Measurements from ENCODE around the gene MYBPC3. TPM values are rescaled to one million over a fixed set of nuclear protein-coding genes. Genes with fewer than 3 reads are reported as not detected.

The MYBPC3 gene
- total and polyA plus RNA-seq, 2 donors (not counting 3 experiments of a cell fraction or from before 2014, with no cell fraction given): not detected

DNA sequence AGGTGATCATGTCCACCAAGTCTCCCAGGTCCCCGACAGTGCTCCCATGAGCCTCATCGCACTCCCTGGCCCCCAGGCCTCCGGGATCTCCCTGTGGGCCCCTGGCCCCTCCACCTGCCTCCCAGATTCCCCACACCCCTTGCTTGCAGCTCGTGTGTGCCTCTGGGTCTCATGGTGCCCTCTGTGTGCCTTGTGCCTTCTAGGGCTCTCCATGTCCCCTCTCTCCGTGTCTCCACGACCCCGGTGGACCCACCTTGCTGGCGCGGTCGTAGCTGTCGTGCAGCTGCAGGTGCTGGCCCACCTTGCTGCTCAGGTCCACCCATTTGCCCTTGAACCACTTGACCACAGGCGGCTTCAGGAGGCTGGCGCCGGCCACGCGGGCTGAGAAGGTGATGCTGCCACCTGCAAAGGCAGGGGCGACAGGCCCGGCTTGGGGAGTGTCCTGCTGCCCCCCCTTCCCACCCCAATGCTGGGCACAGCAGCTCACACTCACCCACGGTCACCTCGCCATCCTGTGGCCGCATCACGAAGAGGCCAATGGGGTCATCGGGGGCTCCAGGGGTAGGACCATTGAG, 2.9 kb downstream of the MYBPC3 start:
- no peaks in the 10 kb centered on the region for H3K9me1 ChIP-seq (replicated peaks; ENCODE audit: control insufficient read depth, extremely low read depth, insufficient read depth, low read length)
- H3K4me2 ChIP-seq (ENCODE audit: insufficient read depth, low read length): no peak overlapping the region
- no peak overlapping the region for H3K9ac ChIP-seq (replicated peaks; ENCODE audit: extremely low read depth, insufficient read depth, low read length)
- H2AFZ ChIP-seq (ENCODE audit: low read depth, low read length): no peak overlapping the region
- no peaks in the 10 kb centered on the region for H3K4me1 ChIP-seq (ENCODE audit: control insufficient read depth, extremely low read depth, insufficient read depth, low read length)
- CTCF ChIA-PET: interaction anchor here (1.4 to 2.0 kb wide), 3 partner anchors 15 to 170 kb away, joined by 3 to 9 read pairs (median 3); no protein-coding TSS in a partner anchor
- no peaks in the 10 kb centered on the region for H3K27me3 ChIP-seq (ENCODE audit: control insufficient read depth in 2 of 2, insufficient read depth in 2 of 2, low read length in 2 of 2)
- intact Hi-C loops (cut with micrococcal nuclease): loop anchor here (5.0 kb wide), 1 partner anchor 37 kb away; no protein-coding TSS in a partner anchor
- POLR2A ChIA-PET: no interaction called here
- no peaks in the 10 kb centered on the region for H3K36me3 ChIP-seq (ENCODE audit: control insufficient read depth in 2 of 2, extremely low read depth in 1 of 2, insufficient read depth in 2 of 2, low read length in 2 of 2)
- no peaks in the 10 kb centered on the region for H3K9me3 ChIP-seq (replicated peaks; ENCODE audit: control insufficient read depth, insufficient read depth, low read length)
- no peak overlapping the region for H3K4me3 ChIP-seq (replicated peaks in 1 of 3; ENCODE audit: insufficient read depth in 1 of 3, low read depth in 1 of 3, low read length in 3 of 3)
- FAIRE-seq (no peak), DNase-seq (ENCODE audit: low read depth, low spot score) (no peak)
- dilution Hi-C loops (cut with MboI; ENCODE audit: extremely low pct_ligation_motif_present, low sequenced_read_pairs): no loop called here
- no peak for TF ChIP-seq FOS (IDR thresholded peaks at IDR 0.05; ENCODE audit: borderline replicate concordance, insufficient read depth, low read length)
- TF ChIP-seq EZH2 (IDR thresholded peaks at IDR 0.05; ENCODE audit: borderline replicate concordance, low read depth, low read length, severe bottlenecking): no peak
- TF ChIP-seq MYC (IDR thresholded peaks at IDR 0.05; ENCODE audit: low read depth, low read length): no peak
- TF ChIP-seq, protein P1, sequence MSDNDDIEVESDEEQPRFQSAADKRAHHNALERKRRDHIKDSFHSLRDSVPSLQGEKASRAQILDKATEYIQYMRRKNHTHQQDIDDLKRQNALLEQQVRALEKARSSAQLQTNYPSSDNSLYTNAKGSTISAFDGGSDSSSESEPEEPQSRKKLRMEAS (IDR thresholded peaks at IDR 0.05; ENCODE audit: insufficient read depth, insufficient read length): no peak
- no peak for TF ChIP-seq CTCF (IDR thresholded peaks at IDR 0.05; ENCODE audit: extremely low read depth in 1 of 2, insufficient read depth in 1 of 2, low read depth in 1 of 2, low read length in 2 of 2)
- TF ChIP-seq POLR2AphosphoS5 (IDR thresholded peaks at IDR 0.05; ENCODE audit: insufficient read depth, low read depth, low read length): no peak
- TF ChIP-seq POLR2A (IDR thresholded peaks at IDR 0.05; ENCODE audit: low read depth, low read length): no peak
- no peak for TF ChIP-seq JUN (IDR thresholded peaks at IDR 0.05; ENCODE audit: borderline replicate concordance, insufficient read depth, insufficient read length, low read depth)
- no peak for TF ChIP-seq GATA2 (IDR thresholded peaks at IDR 0.05; ENCODE audit: insufficient read depth, insufficient read length, low read depth, low read length)
- H4K20me1 ChIP-seq (replicated peaks; ENCODE audit: control insufficient read depth, extremely low read depth, insufficient read depth, low read length): no peaks in the 10 kb centered on the region
- no peaks in the 10 kb centered on the region for H3K79me2 ChIP-seq (ENCODE audit: control insufficient read depth, insufficient read depth, low read length)
- no TSS peak for BruUV-seq (replicated peaks)
- H3K27ac ChIP-seq (ENCODE audit: insufficient read depth, low read depth, low read length): no peak overlapping the region

Measured in endothelial cell of umbilical vein (primary cell).